ENCODE results near the gene SMTN. TPM values are rescaled to one million over a fixed set of nuclear protein-coding genes. Genes with fewer than 3 reads are reported as not detected.

Gene SMTN
- total and polyA plus RNA-seq, 9 of the 15 experiments (the other 6 are each of a cell fraction or from before 2014, with no cell fraction given) = 2.5 to 41.1 (median 16.1) TPM

- no peak for TF ChIP-seq SFPQ (IDR thresholded peaks at IDR 0.05; ENCODE audit: low read depth, low read length)
- TF ChIP-seq GATAD2B (IDR thresholded peaks at IDR 0.05; ENCODE audit: borderline replicate concordance) = no peak
- TF ChIP-seq ZMIZ1 (IDR thresholded peaks at IDR 0.05; ENCODE audit: low read depth in 2 of 2, low read length in 2 of 2) = no peak
- 0 out of 2 replicates have a peak, but pooled peaks have one; percentile 19 for TF ChIP-seq REST (IDR thresholded peaks at IDR 0.05; ENCODE audit: borderline replicate concordance)
- TF ChIP-seq REST (CRISPR knock-in tag; IDR thresholded peaks at IDR 0.05; ENCODE audit: low read depth) = no peak
- TF ChIP-seq ZNF282 (CRISPR knock-in tag; IDR thresholded peaks at IDR 0.05) = no peak
- TF ChIP-seq MXI1 (IDR thresholded peaks at IDR 0.05; ENCODE audit: low read depth, low read length) = no peak
- 0 out of 2 replicates have a peak, but pooled peaks have one; percentile 53 for TF ChIP-seq ETV5 (CRISPR knock-in tag; IDR thresholded peaks at IDR 0.05; ENCODE audit: low read depth)
- no peak for TF ChIP-seq ZBTB26 (CRISPR knock-in tag; IDR thresholded peaks at IDR 0.05)
- no peak for TF ChIP-seq NUFIP1 (IDR thresholded peaks at IDR 0.05; ENCODE audit: partially characterized antibody)
These were observed 1.7 kb downstream of the SMTN start (continued) for GRCh38 chr22:31082606-31083376.

Measured in K562 (cell line).